Activated T-helper 1 cell treated with Interleukin-2 at 50 U/mL for 16 hours (primary cell): ENCODE results near the gene CMPK2.
A peak's percentile ranks its signal among the peaks of the same experiment; 100 is the strongest.
"Not testable (repeated sequence)": the region's sequence is repeated elsewhere in the genome, so short reads cannot be mapped to it uniquely, and the experiment has no call there.

ENCODE experiments used
- DNase-seq: peaks from one replicate; pipeline ENCODE4 v3.0.0-alpha.2; 2020; ENCODE audit warnings: low read depth

Gene CMPK2, protein sequence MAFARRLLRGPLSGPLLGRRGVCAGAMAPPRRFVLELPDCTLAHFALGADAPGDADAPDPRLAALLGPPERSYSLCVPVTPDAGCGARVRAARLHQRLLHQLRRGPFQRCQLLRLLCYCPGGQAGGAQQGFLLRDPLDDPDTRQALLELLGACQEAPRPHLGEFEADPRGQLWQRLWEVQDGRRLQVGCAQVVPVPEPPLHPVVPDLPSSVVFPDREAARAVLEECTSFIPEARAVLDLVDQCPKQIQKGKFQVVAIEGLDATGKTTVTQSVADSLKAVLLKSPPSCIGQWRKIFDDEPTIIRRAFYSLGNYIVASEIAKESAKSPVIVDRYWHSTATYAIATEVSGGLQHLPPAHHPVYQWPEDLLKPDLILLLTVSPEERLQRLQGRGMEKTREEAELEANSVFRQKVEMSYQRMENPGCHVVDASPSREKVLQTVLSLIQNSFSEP

DNA sequence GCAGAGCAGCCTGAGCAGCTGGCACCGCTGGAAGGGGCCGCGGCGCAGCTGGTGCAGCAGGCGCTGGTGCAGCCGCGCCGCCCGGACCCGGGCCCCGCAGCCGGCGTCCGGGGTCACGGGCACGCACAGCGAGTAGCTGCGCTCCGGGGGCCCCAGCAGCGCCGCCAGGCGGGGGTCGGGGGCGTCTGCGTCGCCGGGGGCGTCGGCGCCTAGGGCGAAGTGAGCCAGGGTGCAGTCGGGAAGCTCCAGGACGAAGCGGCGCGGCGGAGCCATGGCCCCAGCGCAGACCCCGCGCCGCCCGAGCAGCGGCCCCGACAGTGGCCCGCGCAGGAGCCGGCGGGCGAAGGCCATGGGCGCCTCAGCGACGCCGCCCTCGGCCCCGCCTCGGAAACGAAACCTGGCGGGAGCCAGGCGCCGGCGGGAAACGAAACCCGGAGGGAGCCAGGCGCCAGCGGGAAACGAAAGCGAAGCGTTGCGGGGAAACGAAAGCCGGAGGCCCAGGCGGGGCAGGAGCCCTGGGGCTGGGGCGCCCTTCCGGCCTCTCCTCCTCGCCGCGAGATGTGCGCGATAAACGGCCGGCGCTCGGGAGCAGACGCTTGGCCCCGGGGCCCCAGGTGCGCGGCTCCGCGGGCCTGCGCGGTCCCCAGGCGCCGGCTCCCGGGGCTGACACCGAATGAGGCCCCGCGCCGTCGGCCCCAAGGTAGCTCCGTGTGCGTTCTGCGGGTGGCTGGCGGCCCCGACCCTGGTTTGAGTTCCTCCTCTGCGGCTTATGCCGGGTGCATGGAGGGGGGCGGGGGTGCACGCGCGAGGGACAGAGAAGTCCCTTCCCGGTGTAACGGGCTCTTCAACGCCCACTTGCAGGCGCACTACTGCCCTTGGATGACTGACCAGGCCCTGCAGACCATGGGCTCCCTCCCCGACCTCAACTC, at the start of gene CMPK2:
TSS of gene CMPK2 (minus strand) at position 562 of the 929 bp plus-strand sequence. CDS start at position 351, 211 bp downstream.
- peak; percentile 66 for DNase-seq

DNA sequence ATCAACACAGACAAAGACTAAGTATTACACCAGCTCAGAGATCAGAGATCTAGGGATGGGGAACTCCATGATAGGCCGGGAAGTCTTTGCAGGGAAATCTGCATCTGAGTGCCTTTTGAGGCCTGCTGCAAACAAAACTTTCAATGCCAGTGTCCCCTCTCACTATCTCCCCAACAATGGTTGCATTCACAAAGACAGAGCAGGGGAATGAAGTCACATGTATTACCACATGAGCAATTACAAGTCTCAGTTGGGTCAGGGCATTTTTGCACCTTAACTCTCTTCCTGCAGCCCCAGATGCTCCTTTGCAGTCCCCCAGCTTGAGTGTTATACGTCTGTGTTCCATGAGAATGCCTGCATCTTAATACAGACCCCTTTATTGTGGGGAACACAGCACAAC, 49.7 kb upstream of the CMPK2 start:
- DNase-seq = no peak

DNA sequence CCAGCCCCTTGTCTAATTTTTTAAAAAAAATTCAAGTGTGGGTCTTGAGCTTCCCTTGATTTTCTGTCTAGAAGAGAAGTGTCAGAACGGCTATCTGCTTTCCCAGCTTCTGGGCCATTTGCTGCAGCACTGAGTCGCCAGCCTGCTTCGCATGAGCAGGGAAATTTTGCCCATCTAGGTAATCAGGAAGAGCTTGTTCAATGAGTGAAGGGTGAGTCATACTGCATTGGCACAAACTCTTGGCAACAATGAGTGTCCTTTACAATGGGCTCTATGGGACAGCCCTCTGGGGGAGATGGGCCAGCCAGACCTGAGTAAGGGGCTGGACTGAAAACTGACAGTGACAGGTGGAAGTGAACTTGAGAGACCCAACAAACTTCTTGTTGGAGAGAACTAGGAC, 49.1 kb upstream of the CMPK2 start:
- no peak for DNase-seq

DNA sequence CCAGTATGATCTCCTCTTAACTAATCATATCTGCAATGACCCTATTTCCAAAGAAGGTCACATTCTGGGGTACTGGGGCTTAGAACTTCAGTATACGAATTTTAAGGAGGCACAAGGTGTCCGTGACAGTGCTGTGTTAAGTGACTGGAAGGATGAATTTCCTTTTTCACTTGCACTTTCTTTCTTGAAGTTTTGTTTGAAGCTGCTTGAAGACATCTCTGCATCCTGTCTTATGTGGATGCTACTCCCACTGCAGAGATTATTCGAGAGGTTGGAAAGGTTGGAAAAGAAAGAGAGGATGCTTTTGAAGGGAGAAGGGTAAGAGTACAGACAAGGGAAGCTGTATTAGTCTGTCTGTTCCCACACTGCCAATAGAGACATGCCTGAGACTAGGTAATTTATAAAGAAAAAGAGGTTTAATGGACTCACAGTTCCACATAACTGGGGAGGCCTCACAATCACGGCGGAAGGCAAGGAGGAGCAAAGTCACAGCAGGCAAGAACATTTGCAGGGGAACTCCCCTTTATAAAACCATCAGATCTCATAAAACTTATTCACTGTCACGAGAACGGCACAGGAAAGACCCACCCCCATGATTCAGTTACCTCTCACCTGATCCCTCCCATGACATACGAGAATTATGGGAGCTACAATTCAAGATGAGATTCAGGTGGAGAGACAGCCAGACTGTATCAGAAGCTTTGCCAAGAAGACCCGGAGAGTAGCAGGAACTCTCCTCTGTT, 47.9 kb upstream of the CMPK2 start:
- no peak for DNase-seq

DNA sequence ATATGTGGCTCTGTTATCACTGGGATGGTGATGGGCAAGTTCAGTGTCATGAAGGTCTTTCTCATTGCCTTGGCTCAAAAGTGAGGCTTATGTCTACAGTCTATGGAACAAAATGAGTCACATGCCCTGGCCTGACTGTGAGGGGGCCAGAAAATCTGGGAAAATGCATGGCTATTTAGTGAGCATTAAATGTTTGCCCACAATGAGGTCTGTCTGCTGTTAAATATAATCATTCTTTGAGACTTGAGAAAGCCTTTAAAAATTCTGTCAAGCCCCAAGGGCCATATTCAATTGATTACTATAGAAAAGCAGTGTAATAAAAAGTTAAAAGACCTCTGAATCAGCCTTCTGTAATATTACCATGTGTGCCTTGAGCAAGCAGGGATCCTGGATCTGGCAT, 46.0 kb upstream of the CMPK2 start:
- DNase-seq = no peak

DNA sequence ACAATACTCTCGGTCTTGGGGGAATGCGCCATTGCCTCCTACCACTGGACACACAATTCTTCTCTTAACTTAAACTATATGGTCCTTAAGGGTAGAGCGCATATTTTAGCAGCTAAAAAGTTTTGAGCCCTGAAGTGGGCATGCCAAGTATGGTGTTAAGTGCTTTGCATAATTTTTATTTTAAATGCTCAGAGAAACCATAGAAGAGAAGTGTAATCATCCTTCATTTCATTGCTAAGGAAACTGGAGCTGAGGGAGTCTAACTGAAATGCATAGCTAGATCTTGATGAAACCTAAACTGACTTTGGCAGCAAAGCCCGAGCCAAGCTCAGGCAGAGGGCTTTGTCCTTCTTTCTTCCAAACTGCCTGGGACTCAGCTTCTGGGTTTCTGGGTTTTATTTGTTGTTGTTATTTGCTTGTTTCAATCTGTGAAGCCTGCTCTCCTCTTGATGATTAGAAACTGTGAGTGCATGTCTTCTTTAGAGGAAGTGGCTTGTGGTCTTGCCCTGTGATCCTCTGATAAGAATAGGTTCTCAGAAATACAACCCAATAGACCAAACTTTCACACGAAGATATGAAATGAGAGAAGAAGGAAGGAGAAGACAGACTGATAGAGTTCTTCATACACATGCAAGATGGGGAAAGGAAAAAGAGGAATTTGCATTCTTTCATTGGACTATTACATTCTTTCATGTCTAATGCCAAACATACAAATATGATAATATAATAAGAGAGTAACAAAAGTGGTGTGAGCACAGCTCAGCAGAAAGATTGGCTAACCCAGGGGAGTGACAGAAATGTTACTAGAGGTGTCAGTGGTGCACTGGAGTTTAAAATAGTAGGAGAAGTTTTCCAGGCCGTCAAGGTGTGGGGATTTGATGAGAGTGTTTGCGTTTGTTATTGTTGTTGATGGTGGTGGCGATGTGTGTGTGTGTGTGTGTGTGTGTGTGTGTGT, 44.0 kb upstream of the CMPK2 start:
- no peak for DNase-seq

DNA sequence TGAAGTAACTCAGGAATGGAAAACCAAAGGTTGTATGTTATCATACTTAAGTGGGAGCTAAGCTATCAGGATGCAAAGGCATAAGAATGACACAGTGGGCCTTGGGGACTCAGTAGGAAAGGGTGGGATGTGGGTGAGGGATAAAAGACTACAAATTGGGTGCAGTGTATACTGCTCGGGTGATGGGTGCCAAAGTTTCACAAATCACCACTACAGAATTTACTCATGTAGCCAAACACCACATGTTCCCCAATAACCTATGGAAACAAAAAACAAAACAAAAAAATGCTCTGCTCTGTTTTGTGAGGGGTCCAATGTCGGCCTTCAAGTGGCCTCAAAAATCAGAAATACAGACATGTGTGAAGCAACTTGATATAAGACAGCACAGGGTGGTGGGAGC, 42.6 kb upstream of the CMPK2 start:
- DNase-seq = no peak

DNA sequence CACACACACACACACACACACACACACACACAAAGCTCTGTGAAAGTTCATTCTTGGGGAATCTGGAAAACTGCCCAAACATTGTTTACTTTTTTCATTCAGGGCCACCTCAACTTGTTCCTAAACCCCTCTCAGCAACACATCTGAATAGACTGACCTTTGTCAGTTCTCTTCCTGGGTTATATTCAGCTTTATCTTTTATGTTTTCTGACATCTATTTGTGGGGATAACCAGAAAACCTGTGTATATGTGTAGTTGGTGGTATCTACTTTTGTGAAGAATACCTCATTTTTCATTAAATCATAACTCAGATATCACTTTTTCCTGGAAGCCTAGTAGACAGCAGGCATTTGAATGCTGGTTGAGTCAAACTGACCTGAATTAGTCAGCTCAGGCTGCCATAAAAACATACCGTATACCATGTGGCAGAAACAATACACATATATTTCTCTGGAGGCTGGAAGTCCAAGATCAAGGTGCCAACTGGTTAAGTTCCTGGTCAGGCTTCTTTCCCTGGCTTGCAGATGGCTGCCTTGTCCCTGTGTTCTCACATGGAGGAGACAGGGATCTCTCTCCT, 40.5 kb upstream of the CMPK2 start:
- no peak for DNase-seq

DNA sequence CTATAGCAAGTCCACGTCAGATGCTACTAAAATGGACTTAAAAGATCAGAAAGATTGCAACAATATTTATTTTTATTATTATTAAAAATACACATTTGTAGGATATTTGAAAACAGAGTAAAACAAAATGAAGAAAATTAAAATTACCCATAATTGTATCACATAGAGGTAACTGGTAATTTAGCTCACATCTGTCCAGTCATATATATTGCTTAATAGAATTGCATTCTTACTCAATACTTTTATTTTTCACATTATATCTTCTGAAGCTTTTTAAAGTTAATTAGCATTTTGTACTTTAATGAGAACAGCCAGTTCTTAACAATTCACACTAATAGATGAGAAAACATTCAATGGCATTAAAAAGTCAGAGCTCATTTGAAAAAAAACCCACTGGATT, 40.0 kb upstream of the CMPK2 start:
- DNase-seq = no peak

DNA sequence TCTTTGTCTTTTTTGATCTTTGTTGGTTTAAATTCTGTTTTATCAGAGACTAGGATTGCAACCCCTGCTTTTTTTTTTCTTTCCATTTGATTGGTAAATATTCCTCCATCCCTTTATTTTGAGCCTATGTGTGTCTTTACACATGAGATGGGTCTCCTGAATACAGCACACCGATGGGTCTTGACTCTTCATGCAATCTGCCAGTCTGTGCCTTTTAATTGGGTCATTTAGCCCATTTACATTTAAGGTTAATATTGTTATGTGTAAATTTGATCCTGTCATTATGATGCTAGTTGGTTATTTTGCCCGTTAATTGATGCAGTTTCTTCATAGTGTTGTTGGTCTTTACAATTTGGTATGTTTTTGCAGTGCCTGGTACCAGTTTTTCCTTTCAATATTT, 36.9 kb upstream of the CMPK2 start:
- DNase-seq = not testable (repeated sequence)

DNA sequence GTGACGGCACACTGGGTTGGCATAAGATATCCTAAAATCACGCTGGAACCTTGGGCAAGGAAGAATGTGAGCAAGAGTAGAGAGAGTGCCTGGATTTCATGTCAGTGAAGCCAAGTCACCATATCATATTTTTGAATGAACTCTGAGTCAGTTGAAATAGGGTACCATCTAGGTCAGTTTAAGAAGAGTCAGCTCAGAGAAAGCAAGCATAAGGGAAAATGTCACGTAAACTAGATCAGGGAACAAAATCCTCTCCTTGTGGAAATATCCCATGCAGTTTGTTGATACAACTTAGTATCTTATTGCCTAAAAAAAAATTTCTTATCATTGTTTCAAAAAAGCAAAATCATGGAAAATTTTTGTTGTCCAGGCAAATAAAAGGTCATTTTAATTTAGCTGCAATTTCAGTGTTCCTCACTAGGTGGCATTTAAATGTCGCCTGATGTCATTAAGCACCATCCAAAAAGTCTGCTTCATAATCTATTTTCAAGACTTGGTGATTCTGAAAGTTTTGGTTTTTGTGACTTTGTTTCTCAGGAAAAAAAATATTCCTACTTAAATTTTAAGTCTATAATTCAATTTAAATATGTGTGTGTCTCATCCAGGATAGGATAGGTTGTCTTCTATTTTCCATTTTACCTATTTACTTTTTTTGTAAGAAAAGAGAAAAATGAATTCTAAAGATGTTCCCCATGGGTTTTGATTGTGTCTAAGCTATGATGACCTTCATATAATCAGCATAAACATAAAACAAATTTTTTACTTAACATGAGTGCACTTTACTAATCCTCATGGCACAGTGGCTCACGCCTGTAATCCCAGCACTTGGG, 31.4 kb upstream of the CMPK2 start:
- no peak for DNase-seq

DNA sequence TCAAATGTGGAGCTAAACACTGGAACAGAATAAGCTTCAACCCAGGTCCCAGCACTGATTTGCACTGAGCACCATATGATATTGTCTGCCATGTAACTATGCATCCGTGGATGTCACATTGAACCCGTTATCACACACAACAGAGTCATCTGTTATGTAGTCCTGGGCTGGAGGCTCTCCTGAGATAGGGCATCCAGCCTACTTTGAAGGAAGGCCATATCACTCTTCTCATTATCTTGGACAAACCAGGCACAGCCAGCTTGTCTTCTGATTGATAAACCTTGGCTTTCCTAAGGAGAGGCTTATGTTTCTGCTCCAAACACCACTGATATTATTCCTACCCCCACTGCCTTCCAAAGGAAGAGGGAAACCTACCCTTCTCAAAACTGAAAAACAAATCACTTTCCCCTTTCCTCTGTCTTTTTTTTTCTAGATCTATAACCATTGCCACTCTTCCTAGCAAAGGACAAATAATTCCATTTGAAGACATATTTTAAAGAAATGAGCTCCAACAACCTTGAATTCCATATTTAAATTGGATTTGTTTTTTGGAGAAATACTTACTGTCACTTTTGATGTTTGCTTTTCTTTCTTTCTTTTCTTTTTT, 28.3 kb upstream of the CMPK2 start:
- DNase-seq = no peak

DNA sequence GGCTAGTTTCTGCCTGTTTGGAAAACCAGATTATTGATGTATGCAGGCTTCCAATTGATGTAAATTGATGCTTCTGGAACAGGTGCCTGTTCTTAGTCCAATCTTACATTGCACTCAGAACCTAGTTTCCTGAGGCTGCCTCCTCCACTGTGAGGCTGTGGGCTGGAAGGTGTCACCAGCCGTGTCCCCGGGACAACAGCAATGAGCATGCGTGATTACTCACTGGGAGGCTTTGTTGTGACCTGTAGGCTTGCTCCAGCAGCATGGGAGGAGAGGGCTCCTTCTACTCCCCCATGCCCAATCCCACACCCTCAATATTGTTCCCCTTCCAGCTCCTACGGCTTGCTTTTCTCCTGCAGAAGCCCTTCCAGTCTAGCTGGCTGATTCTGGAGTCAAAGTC, 23.0 kb upstream of the CMPK2 start:
- no peak for DNase-seq

DNA sequence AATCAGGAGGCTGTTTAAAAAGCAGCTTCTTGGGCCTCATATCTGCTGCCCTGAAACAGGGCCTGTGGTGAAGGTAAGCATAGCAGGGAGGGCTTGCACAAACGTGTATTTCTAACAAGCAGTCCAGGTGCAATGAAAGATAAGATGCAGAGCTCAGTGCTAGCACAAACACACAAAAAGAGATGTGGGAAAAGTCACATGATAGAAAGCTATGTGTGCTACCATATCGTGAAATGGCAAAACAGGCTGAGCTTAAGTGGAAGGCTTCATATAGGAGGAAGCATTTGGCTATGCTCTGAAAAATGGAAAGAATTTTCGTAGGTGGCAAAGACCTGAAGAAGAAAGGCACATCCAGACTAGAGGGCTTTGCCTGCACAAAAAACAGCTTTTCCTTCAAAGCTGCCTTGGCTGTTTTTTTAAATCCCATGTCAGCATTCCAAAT, 22.1 kb upstream of the CMPK2 start:
- no peak for DNase-seq

DNA sequence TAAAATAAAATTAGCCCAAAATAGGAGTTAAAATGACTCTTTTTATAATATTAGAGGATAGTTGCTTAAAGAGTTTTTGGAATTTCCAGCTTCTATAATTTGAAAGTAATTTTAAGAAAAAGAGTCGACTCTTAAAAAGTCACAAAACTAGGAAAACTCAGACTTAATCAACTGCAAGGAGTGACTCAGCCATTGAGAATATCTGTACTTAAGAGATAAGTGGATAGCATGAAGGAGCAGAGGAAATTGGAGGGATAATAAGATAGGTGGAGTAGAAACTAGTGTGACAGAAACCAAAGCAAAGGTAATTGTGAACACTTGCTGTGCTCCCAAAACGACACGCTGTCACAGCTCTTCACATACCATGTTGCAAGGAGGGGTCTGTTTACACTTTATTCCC, 20.3 kb upstream of the CMPK2 start:
- DNase-seq = no peak

DNA sequence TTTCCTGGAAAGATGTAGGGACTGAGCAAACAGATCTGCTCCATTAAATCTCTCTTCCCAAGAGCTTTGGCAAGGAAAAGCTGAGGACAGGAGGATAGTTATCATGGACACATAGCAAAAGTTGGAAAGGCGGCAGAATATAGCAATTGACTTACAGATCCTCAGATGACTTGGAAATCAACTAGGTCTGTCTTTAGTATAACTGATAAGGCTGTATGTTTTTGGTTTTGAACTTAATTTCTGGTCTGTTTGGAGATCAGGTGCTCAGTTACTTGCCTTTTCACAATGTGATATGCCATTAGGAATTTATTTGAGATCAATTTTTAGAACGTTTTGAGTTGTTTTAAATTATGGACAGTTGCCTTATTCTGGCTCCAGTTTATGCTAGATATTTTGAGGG, 19.8 kb upstream of the CMPK2 start:
- DNase-seq = no peak

DNA sequence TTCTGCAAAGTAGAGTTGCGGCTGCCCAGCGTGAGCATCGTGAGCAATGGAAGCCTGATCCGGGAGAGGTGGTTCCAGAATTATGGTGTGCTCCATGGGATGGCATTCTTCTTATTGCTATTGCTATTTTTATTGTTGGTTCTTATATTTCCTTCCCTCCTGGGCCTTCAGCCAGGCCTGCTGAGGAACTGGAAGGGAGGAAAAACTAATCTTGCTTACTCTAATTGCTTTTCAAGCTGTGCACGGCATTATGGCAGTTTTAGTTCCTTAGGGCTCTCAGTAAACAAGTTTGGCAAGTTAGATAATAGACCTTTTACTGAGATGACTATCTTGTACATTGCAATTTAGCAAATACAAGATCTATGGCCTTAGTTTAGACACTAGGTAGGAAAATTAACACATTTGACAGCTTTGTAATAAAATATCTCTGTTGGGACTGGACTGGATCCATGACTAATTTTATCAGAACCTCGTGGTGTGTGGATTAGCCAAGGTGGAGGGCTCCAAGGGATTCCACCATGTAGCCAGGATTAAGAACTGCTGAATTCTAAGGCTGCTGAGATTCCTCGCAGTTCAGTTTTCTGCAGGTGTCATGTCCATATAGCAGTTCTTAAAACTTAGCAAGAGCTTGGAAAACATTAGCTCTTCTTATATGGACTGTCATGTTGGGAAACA, 17.9 kb upstream of the CMPK2 start:
- no peak for DNase-seq

DNA sequence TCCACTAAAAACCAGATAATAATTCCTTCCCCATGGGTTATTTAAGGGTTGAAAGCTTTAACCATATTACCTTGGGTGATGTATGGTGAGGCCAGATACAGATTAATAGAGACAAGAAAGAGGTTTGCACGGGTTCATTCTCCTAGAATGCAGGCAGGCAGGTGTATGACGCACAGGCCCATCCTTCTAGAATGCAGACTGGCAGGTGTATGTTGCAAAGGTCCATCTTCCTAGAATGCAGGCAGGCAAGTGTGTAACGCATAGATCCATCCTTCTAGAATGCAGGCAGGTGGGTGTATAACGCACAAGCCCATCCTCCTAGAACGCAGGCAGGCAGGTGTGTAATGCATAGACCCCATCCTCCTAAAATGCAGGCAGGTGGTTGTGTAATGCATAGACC, 15.8 kb upstream of the CMPK2 start:
- DNase-seq = no peak

DNA sequence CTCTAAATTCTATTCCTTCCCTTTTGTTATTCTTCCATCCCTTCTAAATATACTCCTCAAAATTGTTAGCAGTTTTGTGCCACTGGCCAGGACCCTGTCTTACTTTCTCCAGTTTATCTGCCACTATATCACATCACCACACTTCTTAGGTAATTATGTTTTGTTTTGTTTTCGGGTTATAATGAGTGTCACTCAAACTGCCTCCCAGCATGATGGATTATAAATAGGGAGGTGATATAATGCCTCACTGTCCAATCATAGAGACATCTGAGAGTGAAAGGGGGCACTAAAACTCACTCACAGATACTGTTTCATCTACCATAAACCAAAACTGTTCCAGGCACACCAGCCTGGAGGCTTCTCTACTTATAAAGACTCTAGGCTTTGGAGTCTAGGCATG, 15.3 kb upstream of the CMPK2 start:
- DNase-seq = no peak
